ENCODE measurements around the gene ASPHD2. TPM values are rescaled to one million over a fixed set of nuclear protein-coding genes. Genes with fewer than 3 reads are reported as not detected.

The ASPHD2 gene
- total RNA-seq, 1 experiment from 2014 or later: 0.44 TPM

GRCh38 chr22:26448334-26448733 is 19.3 kb downstream of the ASPHD2 start:
- intact Hi-C loops (cut with micrococcal nuclease; ENCODE audit: unreplicated experiment): no loop called here

GRCh38 chr22:26448941-26449340 is 19.9 kb downstream of the ASPHD2 start:
- H3K4me2 ChIP-seq: no peak overlapping the region
- H3K27me3 ChIP-seq (ENCODE audit: insufficient read depth, low read depth): no peaks in the 10 kb centered on the region
- BruUV-seq (replicated peaks): no TSS peak
- no peaks in the 10 kb centered on the region for H4K20me1 ChIP-seq (ENCODE audit: insufficient read depth)
- TF ChIP-seq EZH2 (IDR thresholded peaks at IDR 0.05; ENCODE audit: low read depth) (no peak), CTCF (conservative IDR thresholded peaks at IDR 0.05) (no peak)
- no peaks in the 10 kb centered on the region for H3F3A ChIP-seq (ENCODE audit: insufficient read depth, low read depth)
- no peaks in the 10 kb centered on the region for H3K79me2 ChIP-seq (ENCODE audit: low read depth)
- no peak overlapping the region for H3K27ac ChIP-seq
- H2AFZ ChIP-seq: no peak overlapping the region
- no peak overlapping the region for H3K4me3 ChIP-seq
- no peaks in the 10 kb centered on the region for H3K9me3 ChIP-seq (ENCODE audit: insufficient read depth, low read depth)
- intact Hi-C loops (cut with micrococcal nuclease; ENCODE audit: unreplicated experiment): no loop called here
- H3K4me1 ChIP-seq (replicated peaks; ENCODE audit: insufficient read depth): no peaks in the 10 kb centered on the region
- ChIA-PET CTCF (no interaction called here), POLR2A (ENCODE audit: unreplicated experiment) (no interaction called here)
- H3K36me3 ChIP-seq (ENCODE audit: low read depth): no peaks in the 10 kb centered on the region
- no peak for DNase-seq
- no peaks in the 10 kb centered on the region for H3K9me2 ChIP-seq (ENCODE audit: insufficient read depth)

More at GRCh38 chr22:26448334-26448733, 19.3 kb downstream of the ASPHD2 start:
- H4K20me1 ChIP-seq (ENCODE audit: insufficient read depth): no peaks in the 10 kb centered on the region
- no peak overlapping the region for H3K4me2 ChIP-seq
- BruUV-seq (replicated peaks): no TSS peak
- POLR2A ChIA-PET (ENCODE audit: unreplicated experiment): no interaction called here
- H3K4me3 ChIP-seq: no peak overlapping the region
- no peak overlapping the region for H2AFZ ChIP-seq
- CTCF ChIA-PET: no interaction called here
- H3K36me3 ChIP-seq (ENCODE audit: low read depth): no peaks in the 10 kb centered on the region
- no peaks in the 10 kb centered on the region for H3K9me2 ChIP-seq (ENCODE audit: insufficient read depth)
- no peak for DNase-seq
- no peaks in the 10 kb centered on the region for H3K27me3 ChIP-seq (ENCODE audit: insufficient read depth, low read depth)
- H3K9me3 ChIP-seq (ENCODE audit: insufficient read depth, low read depth): no peaks in the 10 kb centered on the region
- TF ChIP-seq CTCF (conservative IDR thresholded peaks at IDR 0.05) (no peak), EZH2 (IDR thresholded peaks at IDR 0.05; ENCODE audit: low read depth) (no peak)
- no peaks in the 10 kb centered on the region for H3K4me1 ChIP-seq (replicated peaks; ENCODE audit: insufficient read depth)
- H3K27ac ChIP-seq: no peak overlapping the region
- no peaks in the 10 kb centered on the region for H3F3A ChIP-seq (ENCODE audit: insufficient read depth, low read depth)
- H3K79me2 ChIP-seq (ENCODE audit: low read depth): no peaks in the 10 kb centered on the region

GRCh38 chr22:26450453-26451185 is 21.6 kb downstream of the ASPHD2 start:
- Histone ChIP-seq H3K4me3 (no peak overlapping the region), H3K4me1 (replicated peaks; ENCODE audit: insufficient read depth) (no peaks in the 10 kb centered on the region), H3K27ac (no peak overlapping the region), H3K36me3 (ENCODE audit: low read depth) (no peaks in the 10 kb centered on the region), H3K27me3 (ENCODE audit: insufficient read depth, low read depth) (no peaks in the 10 kb centered on the region), H3K9me3 (ENCODE audit: insufficient read depth, low read depth) (no peaks in the 10 kb centered on the region), H3K4me2 (no peak overlapping the region), H3K9me2 (ENCODE audit: insufficient read depth) (no peaks in the 10 kb centered on the region), H3F3A (ENCODE audit: insufficient read depth, low read depth) (no peaks in the 10 kb centered on the region), H3K79me2 (ENCODE audit: low read depth) (no peaks in the 10 kb centered on the region), H2AFZ (no peak overlapping the region), H4K20me1 (ENCODE audit: insufficient read depth) (no peaks in the 10 kb centered on the region)
- BruUV-seq (replicated peaks): no TSS peak
- no peak for DNase-seq
- intact Hi-C loops (cut with micrococcal nuclease; ENCODE audit: unreplicated experiment): no loop called here
- CTCF ChIA-PET: no interaction called here
- TF ChIP-seq EZH2 (IDR thresholded peaks at IDR 0.05; ENCODE audit: low read depth) (no peak), CTCF (conservative IDR thresholded peaks at IDR 0.05) (no peak)
- POLR2A ChIA-PET (ENCODE audit: unreplicated experiment): no interaction called here

All from PC-9 (cell line).